GM12875 (cell line): ENCODE measurements around the gene CLNK.

Experiments
- H3K4me3 ChIP-seq: one replicate; pipeline ENCODE4 v1.5.1; 2011; ENCODE audit warnings: low read depth, low read length, control low read depth
- CTCF ChIP-seq: IDR thresholded peaks from 2 replicates; pipeline ENCODE4 v1.5.1; 2011; ENCODE audit warnings: low read depth, mild to moderate bottlenecking, control low read depth, inconsistent platforms, low read length, moderate library complexity, borderline replicate concordance; ENCODE audit not compliant: insufficient read depth

Gene CLNK

GRCh38 chr4:10730590-10730989 is 46.0 kb upstream of the CLNK start:
- TF ChIP-seq CTCF, result no peak
- H3K4me3 ChIP-seq, result no peak overlapping the region

- TF ChIP-seq CTCF, result no peak
- H3K4me3 ChIP-seq, result no peak overlapping the region
Observed at GRCh38 chr4:10730019-10730418, 45.5 kb upstream of the CLNK start.

- TF ChIP-seq CTCF, result no peak
- no peak overlapping the region for H3K4me3 ChIP-seq
Observed at GRCh38 chr4:10729366-10729765, 44.8 kb upstream of the CLNK start.

- H3K4me3 ChIP-seq, result no peak overlapping the region
- TF ChIP-seq CTCF, result no peak
Observed at GRCh38 chr4:10728016-10728415, 43.4 kb upstream of the CLNK start.

GRCh38 chr4:10727140-10727880 is 42.7 kb upstream of the CLNK start:
- TF ChIP-seq CTCF, result no peak
- H3K4me3 ChIP-seq, result no peak overlapping the region

GRCh38 chr4:10722957-10723356 is 38.4 kb upstream of the CLNK start:
- H3K4me3 ChIP-seq, result no peak overlapping the region
- no peak for TF ChIP-seq CTCF

- TF ChIP-seq CTCF, result no peak
- H3K4me3 ChIP-seq, result no peak overlapping the region
Observed at GRCh38 chr4:10721616-10722015, 37.0 kb upstream of the CLNK start.
